ENCODE data around the gene FARP2.
A peak's percentile ranks its signal among the peaks of the same experiment; 100 is the strongest.
"Not testable (repeated sequence)": the region's sequence is repeated elsewhere in the genome, so short reads cannot be mapped to it uniquely, and the experiment has no call there.

FARP2 gene

DNA sequence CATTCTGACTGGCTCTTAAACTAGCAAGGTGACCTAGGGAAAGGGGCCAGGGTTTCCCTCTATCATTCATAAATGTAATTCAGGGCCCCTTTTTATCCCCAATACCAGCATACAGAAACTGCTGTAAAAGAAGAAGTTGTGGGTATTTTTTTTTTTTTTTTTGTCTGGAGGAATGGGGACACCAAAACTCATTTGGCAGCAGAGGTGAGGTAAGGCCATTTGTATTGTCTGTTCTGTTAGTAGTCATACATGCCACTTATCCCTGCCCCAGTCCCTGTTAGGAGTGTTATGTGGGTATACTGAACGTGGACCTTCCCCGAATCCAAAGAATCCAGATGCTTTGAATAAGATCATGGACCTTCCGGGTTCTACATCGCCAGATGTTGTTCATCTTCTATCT is 38.7 kb upstream of the FARP2 start:
- no peaks in the 10 kb centered on the region for H3K9me3 Mint-ChIP-seq
- no peaks in the 10 kb centered on the region for H3K27me3 Mint-ChIP-seq
- peak overlapping the region; percentile 64 for H3K27ac Mint-ChIP-seq
- H3K36me3 Mint-ChIP-seq: peaks cover 13% of the 10 kb centered on the region
- peak overlapping the region; percentile 100 for H3K4me3 Mint-ChIP-seq
- peaks cover 70% of the 10 kb centered on the region for H3K4me1 Mint-ChIP-seq

DNA sequence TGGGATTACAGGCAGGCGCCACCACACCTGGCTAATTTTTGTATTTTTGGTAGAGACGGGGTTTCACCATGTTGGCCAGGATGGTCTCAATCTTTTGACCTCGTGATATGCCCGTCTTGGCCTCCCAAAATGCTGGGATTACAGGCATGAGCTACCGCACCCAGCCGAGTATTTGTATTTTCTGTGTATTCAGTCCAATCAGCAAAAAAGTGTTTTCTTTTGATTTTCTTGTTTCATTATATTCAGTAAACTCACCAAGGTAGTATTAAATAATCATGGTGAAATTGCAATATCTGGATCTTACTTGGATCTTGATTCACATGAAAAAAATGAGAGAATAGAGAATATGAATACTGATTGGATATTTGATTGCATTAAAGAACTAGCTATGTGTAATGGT is 37.3 kb upstream of the FARP2 start:
- Mint-ChIP-seq H3K36me3 (peaks cover 15% of the 10 kb centered on the region), H3K4me1 (peaks cover 66% of the 10 kb centered on the region)

DNA sequence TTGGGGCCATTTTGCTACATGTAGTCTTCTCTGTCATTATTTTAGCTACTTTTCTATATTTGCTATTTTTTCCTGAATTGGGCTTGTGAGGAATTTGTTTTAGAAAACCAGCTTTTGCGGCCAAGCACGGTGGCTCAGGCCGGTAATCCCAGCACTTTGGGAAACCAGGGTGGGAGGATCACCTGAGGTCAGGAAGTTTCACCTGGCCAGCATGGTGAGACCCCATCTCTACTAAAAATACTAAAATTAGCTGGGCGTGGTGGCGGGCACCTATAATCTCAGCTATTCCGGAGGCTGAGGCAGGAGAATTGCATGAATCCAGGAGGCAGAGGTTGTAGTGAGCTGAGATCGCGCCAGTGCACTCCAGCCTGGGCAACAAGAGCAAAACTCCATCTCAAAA is 35.7 kb upstream of the FARP2 start:
- Mint-ChIP-seq H3K27me3 (no peaks in the 10 kb centered on the region), H3K4me3 (peak overlapping the region; percentile 20), H3K9me3 (no peaks in the 10 kb centered on the region), H3K4me1 (peaks cover 72% of the 10 kb centered on the region), H3K36me3 (peaks cover 16% of the 10 kb centered on the region), H3K27ac (no peak overlapping the region)

More for the DNA sequence above, 37.3 kb upstream of the FARP2 start:
- H3K27me3 Mint-ChIP-seq, H3K27ac Mint-ChIP-seq, H3K9me3 Mint-ChIP-seq: not testable (repeated sequence)
- peak overlapping the region; percentile 54 for H3K4me3 Mint-ChIP-seq

GRCh38 chr2:241321033-241321432 is 35.1 kb upstream of the FARP2 start:
- Mint-ChIP-seq H3K4me1 (peaks cover 72% of the 10 kb centered on the region), H3K36me3 (peaks cover 16% of the 10 kb centered on the region), H3K27me3 (no peaks in the 10 kb centered on the region), H3K4me3 (peak overlapping the region; percentile 52), H3K27ac (peak overlapping the region; percentile 71), H3K9me3 (no peaks in the 10 kb centered on the region)

DNA sequence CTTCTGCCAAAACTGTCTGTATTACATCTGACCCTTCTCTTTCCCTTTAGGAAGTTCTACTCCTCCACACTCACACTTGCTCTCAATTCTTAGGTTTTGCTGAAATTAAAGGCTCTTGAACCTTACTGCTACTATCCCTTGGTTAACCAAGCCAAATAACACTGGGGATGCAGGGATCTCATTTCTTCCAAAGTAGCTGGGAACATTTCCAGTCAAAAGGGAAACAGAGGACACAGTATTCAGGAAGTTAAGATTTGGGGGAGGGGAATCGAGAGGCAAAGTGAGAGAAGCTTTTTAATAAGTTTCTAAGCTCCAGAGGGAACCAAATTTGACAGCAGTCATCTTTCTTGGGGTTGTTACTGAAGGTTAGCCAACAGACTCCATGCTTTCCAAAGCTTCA is 34.2 kb upstream of the FARP2 start:
- Mint-ChIP-seq H3K9me3 (no peaks in the 10 kb centered on the region), H3K4me1 (peaks cover 71% of the 10 kb centered on the region), H3K4me3 (no peak overlapping the region), H3K36me3 (peaks cover 16% of the 10 kb centered on the region), H3K27me3 (no peaks in the 10 kb centered on the region), H3K27ac (no peak overlapping the region)

GRCh38 chr2:241323778-241324177 is 32.3 kb upstream of the FARP2 start:
- H3K27me3 Mint-ChIP-seq: no peaks in the 10 kb centered on the region
- H3K4me1 Mint-ChIP-seq: peaks cover 55% of the 10 kb centered on the region
- H3K36me3 Mint-ChIP-seq: peaks cover 21% of the 10 kb centered on the region
- H3K4me3 Mint-ChIP-seq: no peak overlapping the region
- H3K27ac Mint-ChIP-seq: no peak overlapping the region
- H3K9me3 Mint-ChIP-seq: no peaks in the 10 kb centered on the region

DNA sequence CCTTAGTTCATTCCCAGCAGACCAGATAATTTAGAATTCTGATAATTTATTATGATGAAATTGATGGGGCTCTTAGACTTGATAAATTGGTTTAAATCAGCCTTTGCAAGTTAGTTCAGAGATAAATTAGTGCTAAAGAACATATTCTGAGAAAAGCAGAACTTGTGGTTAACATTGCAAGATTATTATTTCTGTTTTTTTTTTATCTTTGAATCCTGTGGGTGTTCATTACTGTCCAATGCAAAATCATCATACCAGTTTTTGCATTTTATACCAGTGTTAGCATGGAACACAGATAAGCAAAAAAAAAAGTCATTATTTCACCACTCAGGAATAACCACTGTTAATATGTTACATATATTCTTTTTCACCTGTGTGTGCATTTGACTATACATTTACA is 31.3 kb upstream of the FARP2 start:
- Mint-ChIP-seq H3K36me3 (peaks cover 21% of the 10 kb centered on the region), H3K4me3 (no peak overlapping the region), H3K27ac (no peak overlapping the region), H3K4me1 (peaks cover 47% of the 10 kb centered on the region), H3K27me3 (no peaks in the 10 kb centered on the region), H3K9me3 (no peaks in the 10 kb centered on the region)

DNA sequence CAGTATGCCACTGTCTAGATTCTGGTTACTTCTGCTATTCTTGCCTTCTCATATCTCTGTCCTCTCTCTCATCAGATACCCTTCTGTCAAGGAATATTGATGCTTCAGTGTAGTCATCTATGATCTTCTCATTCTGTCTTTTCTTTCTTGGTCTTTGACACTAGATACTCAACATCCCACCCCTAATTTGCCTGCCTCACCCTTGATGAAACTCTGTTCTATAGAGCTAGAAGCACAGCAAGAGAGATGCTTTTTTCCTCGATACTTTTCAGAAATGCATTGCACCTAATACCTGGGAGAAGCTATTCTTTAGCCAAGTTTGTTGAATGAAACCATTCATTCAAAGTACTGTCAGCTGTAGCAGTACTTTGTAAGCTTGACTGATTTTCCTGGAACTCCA is 30.8 kb upstream of the FARP2 start:
- H3K9me3 Mint-ChIP-seq: no peaks in the 10 kb centered on the region
- no peaks in the 10 kb centered on the region for H3K27me3 Mint-ChIP-seq
- H3K4me1 Mint-ChIP-seq: peaks cover 42% of the 10 kb centered on the region
- peaks cover 21% of the 10 kb centered on the region for H3K36me3 Mint-ChIP-seq
- H3K4me3 Mint-ChIP-seq: no peak overlapping the region
- H3K27ac Mint-ChIP-seq: no peak overlapping the region

DNA sequence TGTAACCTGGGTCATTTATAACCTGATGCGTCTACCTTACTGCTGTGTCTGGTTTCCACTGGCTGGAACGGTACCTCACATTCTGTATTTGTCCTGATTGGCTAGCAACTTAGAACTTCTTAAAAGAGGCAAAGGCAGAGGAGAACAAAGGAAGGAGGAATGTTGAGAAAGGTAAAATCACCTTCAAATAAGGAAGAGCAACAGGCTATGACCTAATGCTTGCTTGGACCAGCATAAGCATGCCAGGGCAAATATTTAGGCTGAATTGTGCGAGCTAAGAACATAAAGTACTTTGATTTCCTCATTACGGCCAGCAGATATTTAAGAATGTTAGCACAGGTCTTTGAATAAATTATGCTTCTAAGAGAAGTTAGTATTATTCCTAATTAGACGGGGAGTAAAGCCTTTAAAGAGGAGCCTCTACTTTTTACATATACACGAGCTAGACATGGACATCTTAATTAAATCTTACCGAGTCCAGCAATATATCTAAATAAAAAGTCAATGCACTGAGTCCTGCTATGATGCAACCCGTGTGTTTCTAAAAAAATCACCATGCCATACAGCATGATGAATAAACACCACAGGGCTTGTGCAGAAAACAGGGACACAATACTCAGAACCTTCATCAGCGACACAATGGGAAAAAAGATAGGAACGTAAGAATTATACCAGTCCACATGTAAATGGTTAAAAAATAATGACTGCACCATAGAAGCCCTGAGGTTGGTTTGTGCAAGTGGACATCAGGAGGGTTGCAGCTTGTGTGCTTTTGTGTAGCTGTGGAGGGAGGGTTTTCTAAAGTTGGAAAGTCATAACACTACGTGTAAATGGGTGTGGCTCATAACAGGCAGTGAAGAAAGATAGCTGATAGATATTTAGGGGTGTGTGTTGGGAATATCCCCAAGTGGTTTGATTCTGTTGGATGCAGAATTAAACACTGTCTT is 26.1 kb upstream of the FARP2 start:
- Mint-ChIP-seq H3K27me3 (no peaks in the 10 kb centered on the region), H3K36me3 (peaks cover 13% of the 10 kb centered on the region), H3K4me1 (peaks cover 27% of the 10 kb centered on the region), H3K9me3 (no peaks in the 10 kb centered on the region), H3K4me3 (no peak overlapping the region), H3K27ac (no peak overlapping the region)

DNA sequence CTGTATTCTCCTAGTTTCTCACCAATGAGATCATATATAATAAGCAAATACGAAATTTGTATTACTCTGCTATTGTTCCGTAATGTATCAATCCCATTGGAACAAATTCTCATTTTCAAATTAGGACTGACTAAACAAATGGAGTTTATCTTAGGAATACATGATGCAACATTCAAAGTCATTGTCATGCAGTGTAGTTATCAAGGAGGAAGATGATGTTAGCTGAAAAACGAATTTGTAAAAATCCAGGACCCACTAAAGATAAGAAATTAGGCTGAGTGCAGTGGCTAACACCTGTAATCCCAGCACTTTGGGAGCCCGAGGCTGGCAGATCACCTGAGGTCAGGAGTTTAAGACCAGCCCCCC is 25.5 kb upstream of the FARP2 start:
- no peak overlapping the region for H3K4me3 Mint-ChIP-seq
- peaks cover 12% of the 10 kb centered on the region for H3K36me3 Mint-ChIP-seq
- H3K27me3 Mint-ChIP-seq: no peaks in the 10 kb centered on the region
- H3K9me3 Mint-ChIP-seq: no peaks in the 10 kb centered on the region
- H3K27ac Mint-ChIP-seq: no peak overlapping the region
- H3K4me1 Mint-ChIP-seq: peaks cover 24% of the 10 kb centered on the region

DNA sequence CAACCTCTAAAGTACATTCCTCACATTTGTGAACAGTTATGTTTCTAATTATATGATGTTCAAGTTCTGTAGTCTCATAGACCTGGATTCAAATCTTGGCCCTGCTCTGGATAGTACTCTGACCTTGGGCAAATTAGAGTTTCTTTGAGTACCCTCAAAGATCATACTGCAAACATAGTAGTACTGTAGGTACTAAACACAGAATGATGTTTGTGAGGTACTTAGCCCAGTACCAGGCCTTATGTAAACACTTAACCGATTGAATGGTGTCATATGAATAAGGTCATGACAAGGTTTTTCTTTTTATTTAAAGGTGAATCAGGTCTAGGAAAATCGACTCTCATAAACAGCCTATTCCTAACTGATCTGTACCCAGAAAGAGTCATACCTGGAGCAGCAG is 21.3 kb upstream of the FARP2 start:
- Mint-ChIP-seq H3K4me3 (no peak overlapping the region), H3K27ac (no peak overlapping the region), H3K4me1 (peaks cover 36% of the 10 kb centered on the region), H3K27me3 (no peaks in the 10 kb centered on the region), H3K36me3 (peaks cover 11% of the 10 kb centered on the region), H3K9me3 (no peaks in the 10 kb centered on the region)

DNA sequence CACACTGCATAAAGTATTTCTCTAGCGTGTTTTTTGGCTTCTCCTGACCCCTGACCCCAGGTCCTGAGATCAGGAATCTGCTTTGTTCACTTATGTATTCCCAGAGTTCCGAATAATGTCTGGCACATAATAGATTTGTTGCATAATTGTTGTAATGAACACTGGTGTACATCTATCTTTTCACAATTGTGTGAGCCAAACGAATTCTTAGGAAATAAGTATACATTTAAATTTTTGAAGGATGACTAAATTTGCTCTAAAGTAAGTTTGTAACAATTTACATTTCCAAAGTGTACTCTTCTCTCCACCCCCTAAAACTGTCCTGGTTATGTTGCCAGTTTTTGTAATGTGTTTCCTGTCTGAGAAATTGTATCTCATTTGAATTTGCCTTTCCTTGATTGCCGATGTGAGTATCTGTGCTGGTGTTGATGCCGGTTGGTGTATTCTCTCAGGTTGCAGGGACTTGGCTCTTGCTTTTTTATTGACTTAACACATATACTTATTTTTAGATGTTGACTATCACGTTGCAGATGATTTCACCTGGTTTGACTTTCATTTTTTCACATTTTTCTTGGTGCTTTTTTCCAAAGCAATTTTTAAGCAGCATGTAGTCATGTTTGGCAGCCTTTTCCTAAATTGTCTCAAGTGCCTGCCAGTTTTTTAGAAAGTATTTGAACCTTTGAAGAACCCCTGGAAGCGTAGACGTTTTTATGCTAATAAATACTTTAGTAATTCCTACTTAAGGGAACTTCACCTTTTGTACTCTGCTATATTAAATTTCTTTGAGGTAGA is 16.1 kb upstream of the FARP2 start:
- Mint-ChIP-seq H3K9me3 (no peaks in the 10 kb centered on the region), H3K36me3 (peaks cover 13% of the 10 kb centered on the region), H3K27me3 (no peaks in the 10 kb centered on the region), H3K4me1 (peaks cover 36% of the 10 kb centered on the region), H3K4me3 (no peak overlapping the region), H3K27ac (peak overlapping the region; percentile 71)

DNA sequence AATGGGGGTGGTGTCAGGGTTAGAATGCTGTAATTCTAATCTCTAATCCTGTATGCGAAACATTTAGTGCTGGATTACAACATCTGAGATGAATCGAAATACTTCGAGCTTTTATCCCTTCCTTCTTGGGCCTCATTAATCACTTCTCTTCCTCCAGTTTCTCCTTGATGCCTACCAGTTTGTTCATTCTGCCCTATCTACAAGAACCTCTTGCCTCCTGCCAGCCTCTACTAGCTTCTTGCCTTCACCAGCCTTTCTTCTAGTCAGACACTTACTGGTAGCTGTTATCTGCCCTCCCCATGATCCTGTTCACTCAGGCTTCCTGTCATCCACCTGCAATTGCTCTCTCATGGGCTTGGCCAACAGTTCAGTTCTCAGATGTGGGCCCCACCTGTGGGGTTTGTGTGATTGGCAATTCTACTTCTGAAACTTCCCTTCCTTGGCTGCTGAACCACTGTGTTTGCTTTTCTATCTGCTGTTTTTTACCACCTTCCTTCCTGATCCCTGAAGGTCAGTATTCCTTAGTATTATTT is 15.4 kb upstream of the FARP2 start:
- Mint-ChIP-seq H3K27ac (peak overlapping the region; percentile 71), H3K27me3 (no peaks in the 10 kb centered on the region), H3K36me3 (peaks cover 14% of the 10 kb centered on the region), H3K4me3 (no peak overlapping the region), H3K4me1 (peaks cover 34% of the 10 kb centered on the region), H3K9me3 (no peaks in the 10 kb centered on the region)

DNA sequence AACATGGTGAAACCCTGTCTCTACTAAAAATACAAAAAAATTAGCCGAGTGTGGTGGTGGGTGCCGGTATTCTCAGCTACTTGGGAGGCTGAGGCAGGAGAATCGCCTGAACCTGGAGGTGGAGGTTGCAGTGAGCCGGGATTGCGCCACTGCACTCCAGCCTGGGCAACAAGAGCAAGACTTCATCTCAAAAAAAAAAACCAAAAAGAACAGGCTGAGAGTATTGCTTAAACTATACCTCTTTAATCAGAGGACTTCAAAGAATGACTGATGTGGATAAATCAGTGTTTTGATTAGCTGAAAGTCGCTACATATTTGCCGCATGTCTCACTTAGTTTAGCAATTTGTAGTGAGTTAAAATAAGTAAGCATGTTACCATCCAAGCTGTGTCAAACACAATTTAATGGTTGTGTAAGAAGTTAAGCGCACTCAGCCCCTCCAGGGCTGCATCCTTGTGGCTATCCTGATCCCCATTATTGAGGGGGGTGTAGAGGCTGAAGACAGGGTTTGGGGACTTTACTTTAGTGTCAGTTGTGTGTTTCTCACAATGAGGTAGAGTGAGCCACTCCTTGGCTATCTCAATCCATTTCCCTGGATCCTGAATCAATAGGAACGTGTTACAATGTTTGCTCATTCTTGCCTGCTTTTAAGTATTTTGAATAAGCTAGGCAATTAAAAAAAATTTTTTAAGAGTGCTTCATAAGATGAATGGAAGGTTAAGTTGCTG is 11.0 kb upstream of the FARP2 start:
- no peaks in the 10 kb centered on the region for H3K9me3 Mint-ChIP-seq
- peaks cover 17% of the 10 kb centered on the region for H3K4me1 Mint-ChIP-seq
- H3K36me3 Mint-ChIP-seq: peaks cover 9% of the 10 kb centered on the region
- H3K4me3 Mint-ChIP-seq: no peak overlapping the region
- H3K27ac Mint-ChIP-seq: no peak overlapping the region
- no peaks in the 10 kb centered on the region for H3K27me3 Mint-ChIP-seq

DNA sequence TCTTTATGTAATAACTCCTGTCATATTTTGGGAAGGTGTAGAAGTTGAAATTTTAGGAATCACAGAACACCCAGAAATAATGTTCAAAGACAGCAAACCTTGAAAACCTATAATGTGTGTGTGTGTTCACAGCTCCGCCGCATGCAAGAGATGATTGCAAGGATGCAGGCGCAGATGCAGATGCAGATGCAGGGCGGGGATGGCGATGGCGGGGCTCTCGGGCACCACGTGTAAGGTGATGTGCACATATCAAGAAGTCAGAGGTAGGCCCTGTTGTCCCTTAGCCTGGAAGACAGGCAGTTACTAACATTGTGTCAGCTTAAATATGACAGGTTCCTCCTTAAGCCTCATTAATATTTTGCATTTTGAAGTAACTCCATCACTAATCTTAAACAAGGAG is 6.1 kb upstream of the FARP2 start:
- no peaks in the 10 kb centered on the region for H3K4me1 Mint-ChIP-seq
- no peak overlapping the region for H3K4me3 Mint-ChIP-seq
- no peaks in the 10 kb centered on the region for H3K27me3 Mint-ChIP-seq
- no peaks in the 10 kb centered on the region for H3K9me3 Mint-ChIP-seq
- H3K27ac Mint-ChIP-seq: peak overlapping the region; percentile 59
- peaks cover 11% of the 10 kb centered on the region for H3K36me3 Mint-ChIP-seq
